ENCODE data around the gene PGR. TPM values are rescaled to one million over a fixed set of nuclear protein-coding genes. Genes with fewer than 3 reads are reported as not detected.

The PGR gene
- total RNA-seq, 1 experiment from 2014 or later, result not detected

- Histone ChIP-seq H3K36me3 (ENCODE audit: low read depth) (no peaks in the 10 kb centered on the region), H3K9me3 (ENCODE audit: insufficient read depth, low read depth) (no peaks in the 10 kb centered on the region), H3K27me3 (ENCODE audit: insufficient read depth, low read depth) (no peaks in the 10 kb centered on the region), H4K20me1 (ENCODE audit: insufficient read depth) (no peaks in the 10 kb centered on the region), H3K9me2 (ENCODE audit: insufficient read depth) (no peaks in the 10 kb centered on the region), H3K27ac (no peak overlapping the region), H3K4me2 (no peak overlapping the region), H2AFZ (no peak overlapping the region), H3K4me1 (replicated peaks; ENCODE audit: insufficient read depth) (no peaks in the 10 kb centered on the region), H3F3A (ENCODE audit: insufficient read depth, low read depth) (no peaks in the 10 kb centered on the region), H3K4me3 (no peak overlapping the region), H3K79me2 (ENCODE audit: low read depth) (no peaks in the 10 kb centered on the region)
- POLR2A ChIA-PET (ENCODE audit: unreplicated experiment), result no interaction called here
- DNase-seq, result no peak
- CTCF ChIA-PET, result no interaction called here
- no TSS peak for BruUV-seq (replicated peaks)
- intact Hi-C loops (cut with micrococcal nuclease; ENCODE audit: unreplicated experiment), result no loop called here
- no peak for TF ChIP-seq CTCF (conservative IDR thresholded peaks at IDR 0.05)
- no peak for TF ChIP-seq EZH2 (IDR thresholded peaks at IDR 0.05; ENCODE audit: low read depth)
Measured at GRCh38 chr11:101010899-101011298, 118.7 kb downstream of the PGR start.

GRCh38 chr11:101009690-101010055 lies 119.9 kb downstream of the PGR start:
- intact Hi-C loops (cut with micrococcal nuclease; ENCODE audit: unreplicated experiment), result no loop called here
- Histone ChIP-seq H3K9me2 (ENCODE audit: insufficient read depth) (no peaks in the 10 kb centered on the region), H3K27ac (no peak overlapping the region), H3K4me1 (replicated peaks; ENCODE audit: insufficient read depth) (no peaks in the 10 kb centered on the region), H3F3A (ENCODE audit: insufficient read depth, low read depth) (no peaks in the 10 kb centered on the region), H3K36me3 (ENCODE audit: low read depth) (no peaks in the 10 kb centered on the region), H3K79me2 (ENCODE audit: low read depth) (no peaks in the 10 kb centered on the region), H3K27me3 (ENCODE audit: insufficient read depth, low read depth) (no peaks in the 10 kb centered on the region), H3K4me3 (no peak overlapping the region), H3K9me3 (ENCODE audit: insufficient read depth, low read depth) (no peaks in the 10 kb centered on the region), H4K20me1 (ENCODE audit: insufficient read depth) (no peaks in the 10 kb centered on the region), H3K4me2 (no peak overlapping the region), H2AFZ (no peak overlapping the region)
- BruUV-seq (replicated peaks), result no TSS peak
- CTCF ChIA-PET, result no interaction called here
- POLR2A ChIA-PET (ENCODE audit: unreplicated experiment), result no interaction called here
- no peak for DNase-seq
- no peak for TF ChIP-seq EZH2 (IDR thresholded peaks at IDR 0.05; ENCODE audit: low read depth)

- no peaks in the 10 kb centered on the region for H4K20me1 ChIP-seq (ENCODE audit: insufficient read depth)
- POLR2A ChIA-PET (ENCODE audit: unreplicated experiment), result no interaction called here
Measured at GRCh38 chr11:101008961-101009689, 120.5 kb downstream of the PGR start.

More at GRCh38 chr11:101008961-101009689, 120.5 kb downstream of the PGR start:
- no peaks in the 10 kb centered on the region for H3K79me2 ChIP-seq (ENCODE audit: low read depth)
- no TSS peak for BruUV-seq (replicated peaks)
- no peaks in the 10 kb centered on the region for H3K36me3 ChIP-seq (ENCODE audit: low read depth)
- H3K9me2 ChIP-seq (ENCODE audit: insufficient read depth), result no peaks in the 10 kb centered on the region
- no peak for TF ChIP-seq EZH2 (IDR thresholded peaks at IDR 0.05; ENCODE audit: low read depth)
- no peak for TF ChIP-seq CTCF (conservative IDR thresholded peaks at IDR 0.05)
- DNase-seq, result no peak
- no peaks in the 10 kb centered on the region for H3K9me3 ChIP-seq (ENCODE audit: insufficient read depth, low read depth)
- H2AFZ ChIP-seq, result no peak overlapping the region
- no peaks in the 10 kb centered on the region for H3K4me1 ChIP-seq (replicated peaks; ENCODE audit: insufficient read depth)
- CTCF ChIA-PET, result no interaction called here
- no peak overlapping the region for H3K27ac ChIP-seq
- no peak overlapping the region for H3K4me3 ChIP-seq
- H3F3A ChIP-seq (ENCODE audit: insufficient read depth, low read depth), result no peaks in the 10 kb centered on the region
- intact Hi-C loops (cut with micrococcal nuclease; ENCODE audit: unreplicated experiment), result no loop called here
- H3K4me2 ChIP-seq, result no peak overlapping the region
- H3K27me3 ChIP-seq (ENCODE audit: insufficient read depth, low read depth), result no peaks in the 10 kb centered on the region

Data from PC-9 (cell line).